GM21526 (cell line): ENCODE data around the gene C11orf16.
"Not testable (repeated sequence)": the region's sequence is repeated elsewhere in the genome, so short reads cannot be mapped to it uniquely, and the experiment has no call there.

ENCODE experiments used
- ATAC-seq: cut with Tn5 transposase; IDR thresholded peaks from one replicate; pipeline ENCODE4 v1.9.1; 2021; ENCODE audit warnings: moderate library complexity; ENCODE audit not compliant: unreplicated experiment, low FRiP score

Gene C11orf16

GRCh38 chr11:8937159-8937558 is 4.4 kb upstream of the C11orf16 start:
- peak; percentile 64 for ATAC-seq

- not testable (repeated sequence) for ATAC-seq
Observed at GRCh38 chr11:8935789-8936188, 3.0 kb upstream of the C11orf16 start.

GRCh38 chr11:8934742-8935488 is 2.2 kb upstream of the C11orf16 start:
- ATAC-seq: no peak

GRCh38 chr11:8933931-8934330 is 1.2 kb upstream of the C11orf16 start:
- no peak for ATAC-seq

GRCh38 chr11:8930456-8931175 is 2.1 kb downstream of the C11orf16 start:
- no peak for ATAC-seq

- ATAC-seq: no peak
Observed at GRCh38 chr11:8928981-8929615, 3.6 kb downstream of the C11orf16 start.

- no peak for ATAC-seq
Observed at GRCh38 chr11:8928205-8928604, 4.5 kb downstream of the C11orf16 start.

- ATAC-seq: no peak
Observed at GRCh38 chr11:8927233-8927632, 5.5 kb downstream of the C11orf16 start.

GRCh38 chr11:8926236-8926635 is 6.5 kb downstream of the C11orf16 start:
- ATAC-seq: no peak

- ATAC-seq: no peak
Observed at GRCh38 chr11:8925711-8926110, 7.0 kb downstream of the C11orf16 start.

GRCh38 chr11:8922691-8923090 is 10.1 kb downstream of the C11orf16 start:
- ATAC-seq: no peak

- no peak for ATAC-seq
Observed at GRCh38 chr11:8917157-8917825, 15.5 kb downstream of the C11orf16 start.

- no peak for ATAC-seq
Observed at GRCh38 chr11:8914661-8915018, 18.1 kb downstream of the C11orf16 start.

GRCh38 chr11:8913961-8914660 is 18.6 kb downstream of the C11orf16 start:
- no peak for ATAC-seq

GRCh38 chr11:8911029-8911823 is 21.5 kb downstream of the C11orf16 start, which contains the start of gene AKIP1:
Gene AKIP1 (plus strand): TSS chr11:8911189. CDS start chr11:8911450, 261 bp downstream.
- peak; percentile 63 for ATAC-seq

- ATAC-seq: peak; percentile 10
Observed at GRCh38 chr11:8910649-8911026, 22.1 kb downstream of the C11orf16 start.

GRCh38 chr11:8908099-8908498 is 24.6 kb downstream of the C11orf16 start:
- no peak for ATAC-seq

- ATAC-seq: no peak
Observed at GRCh38 chr11:8907116-8907515, 25.6 kb downstream of the C11orf16 start.

GRCh38 chr11:8905528-8906165 is 27.1 kb downstream of the C11orf16 start:
- no peak for ATAC-seq
